Heart right ventricle (tissue), 16 donors: ENCODE results near the gene CSNK1A1. TPM values are rescaled to one million over a fixed set of nuclear protein-coding genes. Genes with fewer than 3 reads are reported as not detected.

Experiments
- ATAC-seq, 8 donors: fragments of 200-7000 bp; cut with Tn5 transposase; one replicate each; pipeline ENCODE4 v1.9.1; 2020; ENCODE audit warnings: mild to moderate bottlenecking in 8 of 8, moderate library complexity in 8 of 8, moderate number of reproducible peaks in 1 of 8
- DNase-seq, 2 donors: peaks; one replicate each; pipeline ENCODE4 v3.0.0-alpha.2; 2020
- H3K27ac ChIP-seq, 10 donors: fragments of 200-600 bp; sonication (generic) in 2 of 10; one replicate each; pipeline versions ENCODE4 v1.5.0 to v1.8.0; 2020 to 2022; ENCODE audit warnings: mild to moderate bottlenecking in 3 of 10
- H3K27me3 ChIP-seq, 7 donors: fragments of 200-600 bp; one replicate each; pipeline ENCODE4 v1.8.0; 2021 to 2022; ENCODE audit warnings: mild to moderate bottlenecking in 2 of 7
- H3K36me3 ChIP-seq, 9 donors: fragments of 200-600 bp; sonication (generic) in 1 of 9; one replicate each; pipeline versions ENCODE4 v1.5.0 to v1.8.0; 2020 to 2022; ENCODE audit warnings: mild to moderate bottlenecking in 2 of 9
- H3K4me1 ChIP-seq, 9 donors: fragments of 200-600 bp; sonication (generic) in 1 of 9; one replicate each; pipeline versions ENCODE4 v1.5.0 to v1.8.0; 2020 to 2022; ENCODE audit warnings: mild to moderate bottlenecking in 4 of 9
- H3K4me3 ChIP-seq, 10 donors: fragments of 200-600 bp; sonication (generic) in 2 of 10; one replicate each; pipeline versions ENCODE4 v1.5.0 to v1.8.0; 2020 to 2022; ENCODE audit warnings: mild to moderate bottlenecking in 7 of 10, moderate library complexity in 2 of 10
- H3K9me3 ChIP-seq, 11 donors: fragments of 200-600 bp in 10 of 11; sonication (generic) in 2 of 11; one replicate each; pipeline versions ENCODE4 v1.5.0 to v1.8.0; 2013 to 2022; ENCODE audit warnings: mild to moderate bottlenecking in 2 of 11, control low read depth in 1 of 11, moderate library complexity in 1 of 11
- CTCF ChIP-seq, 9 donors: fragments of 200-600 bp; sonication (generic) in 2 of 9; IDR thresholded peaks; one replicate each; pipeline versions ENCODE4 v1.5.0 to v1.8.0; 2021 to 2022; ENCODE audit warnings: antibody characterized with exemption in 9 of 9, mild to moderate bottlenecking in 5 of 9, moderate library complexity in 1 of 9
- WGBS, 2 donors: extraction: QIAGEN DNeasy Blood & Tissue Kit; methylation state at CpG; one replicate each; pipeline ENCODE4 v1.1.7; 2013; ENCODE audit warnings: inconsistent platforms in 1 of 2; 5-methylcytosine and 5-hydroxymethylcytosine counted together
- intact Hi-C, 10 donors: fragments of 100-400 bp; cut with DNase I; formaldehyde crosslinking; loops; one replicate each; pipeline versions ENCODE4 v1.11.1 to v1.14.2; 2022
- polyA plus RNA-seq, 2 donors: library from polyadenylated mRNA; stranded (reverse); fragments of 200-250 nt; gene quantifications; one replicate each; pipeline ENCODE4 v1.2.3, GENCODE V29; 2013
- total RNA-seq, 10 donors: library from RNA; stranded (reverse); fragmentation: NEBNext Ultra II Directional in 3 of 10; extraction: Animal tissue kit (Norgen Biotek cat#: 25700) in 3 of 10; gene quantifications; one replicate each; pipeline versions ENCODE4 v1.2.1 to v1.2.4, GENCODE V29; 2021 to 2023
- donor health status: Arrhythmogenic right ventricular cardiomyopathy.
- donor health status: ischemic (EF 13 %, LVEDD 7.1; RV severe dilation, severe dysfunction).
- donor health status: healthy with polysubstance abuse.
- donor health status: DM: no; HTN: yes; CAD: no.
- donor health status: DM: no; HTN: no; CAD: no.
- donor health status: ischemic (EF 25% LVEDD 6.9; RV normal size, moderate dysfunction).
- donor health status: ischemic (EF 25% LVEDD 5.7; RV mildly dilated, moderate dysfunction).
- donor health status: healthy.
- donor health status: DM: yes; HTN: yes; CAD: no.
- donor health status: Ischemic cardiomyopathy.
- donor health status: ischemic (EF 35%, LVEDD 5.7; RV mildly dilated, moderate dysfunction).
- donor health status: nonischemic (EF 11% LVEDD 7.7; RV severe dilation, severe dysfunction).
- donor health status: DM: yes; HTN: yes; CAD: no.
- donor health status: PGD.
- donor health status: ischemic (EF 29% LVEDD 5.4; RV normal size, mild dysfunction).
- donor health status: nonischemic (EF 23%, LVEDD 6.1; RV moderate dilation, normal function).

The CSNK1A1 gene
- total and polyA plus RNA-seq, 12 donors = 47.9 to 363 (median 212) TPM

DNA sequence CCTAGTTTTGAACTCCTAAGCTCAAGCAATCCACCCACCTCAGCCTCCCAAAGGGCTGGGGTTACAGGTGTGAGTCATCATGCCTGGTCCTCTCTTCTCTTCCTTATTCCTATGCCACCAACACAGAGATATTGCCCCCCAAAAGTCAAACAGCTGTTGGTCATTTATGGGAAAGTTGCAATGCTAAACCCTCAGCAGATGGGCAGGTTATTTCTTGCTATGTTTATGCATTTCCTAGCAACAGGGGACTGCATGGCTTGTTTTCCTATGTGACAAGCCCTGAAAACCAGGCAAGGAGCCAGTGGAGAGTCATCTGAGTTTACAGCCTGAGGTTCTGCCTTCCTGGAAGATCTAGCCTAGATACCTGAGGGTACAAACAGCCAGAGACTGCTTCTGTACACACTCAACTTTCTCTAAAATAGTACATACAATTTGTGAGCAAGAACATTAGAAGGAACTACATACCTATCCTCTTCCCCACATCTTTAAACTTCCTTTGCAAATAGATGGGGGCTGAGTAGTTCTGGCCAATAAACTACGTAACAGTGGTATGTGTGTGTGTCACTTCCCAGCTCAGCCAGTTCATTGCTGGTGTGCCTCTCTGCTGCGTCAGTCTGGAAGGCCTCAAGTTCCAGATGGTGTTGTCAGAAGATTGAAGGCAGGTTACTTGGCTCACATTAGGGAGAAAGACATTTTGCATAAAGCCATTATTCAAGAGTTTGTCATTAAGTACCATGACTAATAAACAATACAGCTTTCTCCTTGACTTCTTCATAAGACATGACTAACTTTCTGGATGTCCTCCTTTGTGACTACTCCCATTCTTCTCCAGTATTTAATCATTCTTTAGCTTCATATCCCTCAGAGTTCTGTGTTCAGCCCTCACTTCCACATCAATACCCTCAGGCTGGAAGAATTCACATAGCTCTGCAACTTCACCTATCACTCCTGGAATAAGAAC is 65.3 kb downstream of the CSNK1A1 start:
- DNase-seq (peak; percentile 47 to 94), ATAC-seq (peak; percentile 84 to 92 (median 90))
- peak overlapping the region; percentile 82 to 94 (median 90) for H3K27ac ChIP-seq
- no peaks in the 10 kb centered on the region for H3K9me3 ChIP-seq
- no peaks in the 10 kb centered on the region for H3K36me3 ChIP-seq
- H3K27me3 ChIP-seq = no peaks in the 10 kb centered on the region
- peaks cover 21 to 64% (median 48%) of the 10 kb centered on the region in 9 donors for H3K4me1 ChIP-seq
- H3K4me3 ChIP-seq = no peak overlapping the region
- no peak for TF ChIP-seq CTCF (IDR thresholded peaks at IDR 0.05)
- WGBS, 2 donors = 5% methylated on average over 2 of the region's 2 CpGs
- intact Hi-C loops = loop anchor here in 5 of 10 donors (2.0 to 5.0 kb wide), 6 partner anchors 29 to 66 kb away; partner anchors contain the start of gene CSNK1A1 (in 2 of the 5)

DNA sequence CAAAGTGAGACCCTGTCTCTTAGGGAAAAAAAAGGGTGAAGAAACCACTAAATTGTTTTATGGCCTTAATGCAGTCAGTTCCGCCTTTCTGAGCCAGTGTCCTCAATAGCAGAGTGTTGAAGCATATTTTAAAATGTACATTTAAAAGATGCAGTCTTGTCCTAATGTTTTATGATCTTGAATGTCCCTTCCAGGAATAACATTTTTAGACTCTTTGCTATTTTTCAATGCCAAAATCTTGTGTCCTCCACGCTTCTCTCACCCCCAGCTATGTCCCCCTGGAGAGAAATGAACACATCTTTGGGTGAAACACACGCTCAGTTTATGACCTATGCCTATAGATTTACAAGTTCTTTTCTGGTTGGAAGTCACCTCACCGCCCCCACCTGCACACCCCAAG is 69.8 kb downstream of the CSNK1A1 start:
- WGBS, 2 donors = 81 to 95% methylated on average over 4 of the region's 4 CpGs
- no peak for ATAC-seq
- DNase-seq = no peak
- no peaks in the 10 kb centered on the region for H3K27me3 ChIP-seq
- no peaks in the 10 kb centered on the region for H3K36me3 ChIP-seq
- H3K27ac ChIP-seq = no peak overlapping the region
- H3K4me1 ChIP-seq = peaks cover 12 to 20% (median 16%) of the 10 kb centered on the region in 9 donors
- intact Hi-C loops = loop anchor here in 1 of 10 donors (5.0 kb wide), 1 partner anchor 34 kb away; no protein-coding TSS in a partner anchor
- no peak overlapping the region for H3K4me3 ChIP-seq
- H3K9me3 ChIP-seq = no peaks in the 10 kb centered on the region
- TF ChIP-seq CTCF (IDR thresholded peaks at IDR 0.05) = no peak

GRCh38 chr5:149478761-149479160 is 72.5 kb downstream of the CSNK1A1 start:
- no peak for TF ChIP-seq CTCF (IDR thresholded peaks at IDR 0.05)
- 75 to 79% methylated on average over 3 of the region's 3 CpGs for WGBS, 2 donors
- no peaks in the 10 kb centered on the region for H3K9me3 ChIP-seq
- H3K36me3 ChIP-seq = no peaks in the 10 kb centered on the region
- no peak for DNase-seq
- intact Hi-C loops = no loop called here
- H3K4me1 ChIP-seq = no peaks in the 10 kb centered on the region
- no peak for ATAC-seq
- H3K27me3 ChIP-seq = no peaks in the 10 kb centered on the region
- H3K4me3 ChIP-seq = no peak overlapping the region
- no peak overlapping the region for H3K27ac ChIP-seq

DNA sequence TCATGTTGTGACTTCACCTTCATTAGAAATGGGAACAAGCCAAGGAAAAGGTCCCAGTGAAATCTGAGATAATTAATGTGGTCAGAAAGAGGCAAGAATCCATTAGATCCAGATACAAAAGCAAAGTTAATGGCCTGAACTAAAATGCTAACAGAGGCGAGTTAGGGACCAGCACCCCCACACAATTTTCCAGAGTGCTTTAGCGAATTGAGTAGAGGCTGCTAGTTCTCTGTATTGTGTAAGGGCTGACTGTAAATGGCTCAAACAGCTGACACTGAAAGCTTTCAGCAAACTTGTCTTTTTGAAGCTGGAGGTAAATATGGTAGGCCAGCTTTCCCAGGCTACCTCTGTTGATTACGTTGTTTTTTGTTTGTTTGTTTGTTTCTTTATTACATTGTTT is 75.5 kb downstream of the CSNK1A1 start:
- intact Hi-C loops = no loop called here
- TF ChIP-seq CTCF (IDR thresholded peaks at IDR 0.05) = no peak
- WGBS, 2 donors = 91% methylated on average over 3 of the region's 3 CpGs
- Histone ChIP-seq H3K4me3 (no peak overlapping the region), H3K9me3 (no peaks in the 10 kb centered on the region), H3K27ac (no peak overlapping the region), H3K36me3 (no peaks in the 10 kb centered on the region), H3K27me3 (no peaks in the 10 kb centered on the region), H3K4me1 (peaks cover 0 to 18% (median 14%) of the 10 kb centered on the region in 9 donors)
- DNase-seq = no peak
- ATAC-seq = no peak
